Mammary epithelial cell (primary cell): ENCODE data around the gene MIX23.

Experiments used
- EZH2 ChIP-seq: IDR thresholded peaks from 2 replicates; pipeline ENCODE4 v1.6.1; 2012; ENCODE audit warnings: low read length, inconsistent platforms, borderline replicate concordance
- TF ChIP-seq, protein P1 (sequence below), 2 donors: IDR thresholded peaks in 1 of 2; conservative IDR thresholded peaks in 1 of 2; 2 replicates each; pipeline ENCODE4 v1.5.1; 2011 to 2012; ENCODE audit warnings: inconsistent platforms in 2 of 2, low read length in 2 of 2, mild to moderate bottlenecking in 2 of 2, control low read depth in 1 of 2, low read depth in 1 of 2; ENCODE audit not compliant: insufficient read depth in 1 of 2; ENCODE audit errors: extremely low read depth in 1 of 2

- TF ChIP-seq, protein P1, sequence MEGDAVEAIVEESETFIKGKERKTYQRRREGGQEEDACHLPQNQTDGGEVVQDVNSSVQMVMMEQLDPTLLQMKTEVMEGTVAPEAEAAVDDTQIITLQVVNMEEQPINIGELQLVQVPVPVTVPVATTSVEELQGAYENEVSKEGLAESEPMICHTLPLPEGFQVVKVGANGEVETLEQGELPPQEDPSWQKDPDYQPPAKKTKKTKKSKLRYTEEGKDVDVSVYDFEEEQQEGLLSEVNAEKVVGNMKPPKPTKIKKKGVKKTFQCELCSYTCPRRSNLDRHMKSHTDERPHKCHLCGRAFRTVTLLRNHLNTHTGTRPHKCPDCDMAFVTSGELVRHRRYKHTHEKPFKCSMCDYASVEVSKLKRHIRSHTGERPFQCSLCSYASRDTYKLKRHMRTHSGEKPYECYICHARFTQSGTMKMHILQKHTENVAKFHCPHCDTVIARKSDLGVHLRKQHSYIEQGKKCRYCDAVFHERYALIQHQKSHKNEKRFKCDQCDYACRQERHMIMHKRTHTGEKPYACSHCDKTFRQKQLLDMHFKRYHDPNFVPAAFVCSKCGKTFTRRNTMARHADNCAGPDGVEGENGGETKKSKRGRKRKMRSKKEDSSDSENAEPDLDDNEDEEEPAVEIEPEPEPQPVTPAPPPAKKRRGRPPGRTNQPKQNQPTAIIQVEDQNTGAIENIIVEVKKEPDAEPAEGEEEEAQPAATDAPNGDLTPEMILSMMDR (conservative IDR thresholded peaks at IDR 0.05 in 1 of 2, IDR thresholded peaks at IDR 0.05 in 1 of 2; ENCODE audit: extremely low read depth in 1 of 2, insufficient read depth in 1 of 2, low read depth in 1 of 2, low read length in 2 of 2), result no peak
- no peak for TF ChIP-seq EZH2
Measured at GRCh38 chr3:122315619-122316018, 67.4 kb downstream of the MIX23 start.
